ENCODE data around the gene PDLIM7. TPM values are rescaled to one million over a fixed set of nuclear protein-coding genes. Genes with fewer than 3 reads are reported as not detected.

Gene PDLIM7
- polyA plus RNA-seq, 1 donor from 2014 or later, result 21.0 TPM

DNA sequence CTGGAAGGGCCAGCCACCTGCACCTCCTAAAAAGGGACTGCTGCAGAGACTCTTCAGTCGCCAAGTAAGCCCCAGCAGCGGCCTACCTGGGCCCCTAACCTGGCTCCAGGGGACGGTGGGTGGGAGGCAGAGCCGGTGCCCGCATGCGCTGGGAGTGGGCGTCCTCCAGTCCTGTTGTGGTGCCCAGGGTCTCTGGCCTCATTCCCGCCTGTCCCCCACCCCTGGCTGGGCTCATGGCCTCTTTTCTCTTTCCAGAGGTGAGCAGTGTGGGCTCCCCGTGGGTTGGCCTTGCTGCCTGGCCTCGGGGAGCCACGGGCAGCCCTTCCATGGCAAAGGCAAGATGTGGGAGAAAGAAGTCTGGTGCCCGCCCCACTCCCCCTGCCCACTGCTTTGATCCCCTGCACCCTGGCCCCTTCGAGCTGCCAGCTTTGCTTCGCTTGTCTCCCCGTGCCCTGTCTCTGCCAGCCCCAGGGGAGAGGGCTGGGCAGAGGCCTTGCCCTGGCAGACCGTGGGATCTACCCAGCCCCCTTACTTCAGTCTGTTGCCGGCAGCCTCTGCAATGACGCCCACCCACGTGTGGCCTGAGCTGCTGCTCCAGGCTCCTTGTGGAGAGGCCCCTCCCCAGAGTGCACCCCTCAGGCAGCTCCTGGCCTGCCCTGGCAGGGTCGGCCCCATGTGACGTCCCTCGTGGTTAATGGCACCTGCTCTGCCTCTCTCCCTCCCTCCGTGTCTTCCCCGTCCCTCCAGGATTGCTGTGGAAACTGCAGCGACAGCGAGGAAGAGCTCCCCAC, 56.2 kb downstream of the PDLIM7 start:
- H3K27ac ChIP-seq (ENCODE audit: low read length), result no peak overlapping the region
- H3K79me2 ChIP-seq (replicated peaks; ENCODE audit: insufficient read depth, low read length), result peaks cover 7% of the 10 kb centered on the region
- H3K9me3 ChIP-seq (ENCODE audit: low read length), result no peaks in the 10 kb centered on the region
- H3K9me2 ChIP-seq (ENCODE audit: insufficient read depth, low read length), result no peaks in the 10 kb centered on the region
- H4K20me1 ChIP-seq (ENCODE audit: insufficient read depth), result no peaks in the 10 kb centered on the region
- no peak overlapping the region for H2AFZ ChIP-seq (ENCODE audit: low read depth, low read length)
- H3K4me3 ChIP-seq (ENCODE audit: low read length), result no peak overlapping the region
- no peaks in the 10 kb centered on the region for H3F3A ChIP-seq (ENCODE audit: insufficient read depth, low read length, poor library complexity, severe bottlenecking)
- no peaks in the 10 kb centered on the region for H3K27me3 ChIP-seq (ENCODE audit: insufficient read depth, low read depth, low read length)
- TF ChIP-seq, protein P1, sequence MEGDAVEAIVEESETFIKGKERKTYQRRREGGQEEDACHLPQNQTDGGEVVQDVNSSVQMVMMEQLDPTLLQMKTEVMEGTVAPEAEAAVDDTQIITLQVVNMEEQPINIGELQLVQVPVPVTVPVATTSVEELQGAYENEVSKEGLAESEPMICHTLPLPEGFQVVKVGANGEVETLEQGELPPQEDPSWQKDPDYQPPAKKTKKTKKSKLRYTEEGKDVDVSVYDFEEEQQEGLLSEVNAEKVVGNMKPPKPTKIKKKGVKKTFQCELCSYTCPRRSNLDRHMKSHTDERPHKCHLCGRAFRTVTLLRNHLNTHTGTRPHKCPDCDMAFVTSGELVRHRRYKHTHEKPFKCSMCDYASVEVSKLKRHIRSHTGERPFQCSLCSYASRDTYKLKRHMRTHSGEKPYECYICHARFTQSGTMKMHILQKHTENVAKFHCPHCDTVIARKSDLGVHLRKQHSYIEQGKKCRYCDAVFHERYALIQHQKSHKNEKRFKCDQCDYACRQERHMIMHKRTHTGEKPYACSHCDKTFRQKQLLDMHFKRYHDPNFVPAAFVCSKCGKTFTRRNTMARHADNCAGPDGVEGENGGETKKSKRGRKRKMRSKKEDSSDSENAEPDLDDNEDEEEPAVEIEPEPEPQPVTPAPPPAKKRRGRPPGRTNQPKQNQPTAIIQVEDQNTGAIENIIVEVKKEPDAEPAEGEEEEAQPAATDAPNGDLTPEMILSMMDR (IDR thresholded peaks at IDR 0.05; ENCODE audit: poor library complexity, severe bottlenecking), result no peak
- TF ChIP-seq EP300 (conservative IDR thresholded peaks at IDR 0.05; ENCODE audit: poor library complexity, severe bottlenecking) (no peak), EZH2 (IDR thresholded peaks at IDR 0.05; ENCODE audit: borderline replicate concordance, insufficient read depth, low read length, poor library complexity, severe bottlenecking) (no peak), MXI1 (conservative IDR thresholded peaks at IDR 0.05; ENCODE audit: poor library complexity, severe bottlenecking) (no peak), POLR2AphosphoS5 (IDR thresholded peaks at IDR 0.05) (no peak), TAF1 (IDR thresholded peaks at IDR 0.05; ENCODE audit: low read depth) (no peak), RAD21 (conservative IDR thresholded peaks at IDR 0.05) (no peak), SMC3 (conservative IDR thresholded peaks at IDR 0.05; ENCODE audit: poor library complexity) (no peak)
- TF ChIP-seq, protein P2, sequence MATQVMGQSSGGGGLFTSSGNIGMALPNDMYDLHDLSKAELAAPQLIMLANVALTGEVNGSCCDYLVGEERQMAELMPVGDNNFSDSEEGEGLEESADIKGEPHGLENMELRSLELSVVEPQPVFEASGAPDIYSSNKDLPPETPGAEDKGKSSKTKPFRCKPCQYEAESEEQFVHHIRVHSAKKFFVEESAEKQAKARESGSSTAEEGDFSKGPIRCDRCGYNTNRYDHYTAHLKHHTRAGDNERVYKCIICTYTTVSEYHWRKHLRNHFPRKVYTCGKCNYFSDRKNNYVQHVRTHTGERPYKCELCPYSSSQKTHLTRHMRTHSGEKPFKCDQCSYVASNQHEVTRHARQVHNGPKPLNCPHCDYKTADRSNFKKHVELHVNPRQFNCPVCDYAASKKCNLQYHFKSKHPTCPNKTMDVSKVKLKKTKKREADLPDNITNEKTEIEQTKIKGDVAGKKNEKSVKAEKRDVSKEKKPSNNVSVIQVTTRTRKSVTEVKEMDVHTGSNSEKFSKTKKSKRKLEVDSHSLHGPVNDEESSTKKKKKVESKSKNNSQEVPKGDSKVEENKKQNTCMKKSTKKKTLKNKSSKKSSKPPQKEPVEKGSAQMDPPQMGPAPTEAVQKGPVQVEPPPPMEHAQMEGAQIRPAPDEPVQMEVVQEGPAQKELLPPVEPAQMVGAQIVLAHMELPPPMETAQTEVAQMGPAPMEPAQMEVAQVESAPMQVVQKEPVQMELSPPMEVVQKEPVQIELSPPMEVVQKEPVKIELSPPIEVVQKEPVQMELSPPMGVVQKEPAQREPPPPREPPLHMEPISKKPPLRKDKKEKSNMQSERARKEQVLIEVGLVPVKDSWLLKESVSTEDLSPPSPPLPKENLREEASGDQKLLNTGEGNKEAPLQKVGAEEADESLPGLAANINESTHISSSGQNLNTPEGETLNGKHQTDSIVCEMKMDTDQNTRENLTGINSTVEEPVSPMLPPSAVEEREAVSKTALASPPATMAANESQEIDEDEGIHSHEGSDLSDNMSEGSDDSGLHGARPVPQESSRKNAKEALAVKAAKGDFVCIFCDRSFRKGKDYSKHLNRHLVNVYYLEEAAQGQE (IDR thresholded peaks at IDR 0.05; ENCODE audit: borderline replicate concordance), result no peak
- H3K4me2 ChIP-seq (ENCODE audit: low read length), result no peak overlapping the region
- no peak overlapping the region for H3K9ac ChIP-seq (ENCODE audit: low read length)
- H3K36me3 ChIP-seq (ENCODE audit: insufficient read depth, low read length), result no peaks in the 10 kb centered on the region

DNA sequence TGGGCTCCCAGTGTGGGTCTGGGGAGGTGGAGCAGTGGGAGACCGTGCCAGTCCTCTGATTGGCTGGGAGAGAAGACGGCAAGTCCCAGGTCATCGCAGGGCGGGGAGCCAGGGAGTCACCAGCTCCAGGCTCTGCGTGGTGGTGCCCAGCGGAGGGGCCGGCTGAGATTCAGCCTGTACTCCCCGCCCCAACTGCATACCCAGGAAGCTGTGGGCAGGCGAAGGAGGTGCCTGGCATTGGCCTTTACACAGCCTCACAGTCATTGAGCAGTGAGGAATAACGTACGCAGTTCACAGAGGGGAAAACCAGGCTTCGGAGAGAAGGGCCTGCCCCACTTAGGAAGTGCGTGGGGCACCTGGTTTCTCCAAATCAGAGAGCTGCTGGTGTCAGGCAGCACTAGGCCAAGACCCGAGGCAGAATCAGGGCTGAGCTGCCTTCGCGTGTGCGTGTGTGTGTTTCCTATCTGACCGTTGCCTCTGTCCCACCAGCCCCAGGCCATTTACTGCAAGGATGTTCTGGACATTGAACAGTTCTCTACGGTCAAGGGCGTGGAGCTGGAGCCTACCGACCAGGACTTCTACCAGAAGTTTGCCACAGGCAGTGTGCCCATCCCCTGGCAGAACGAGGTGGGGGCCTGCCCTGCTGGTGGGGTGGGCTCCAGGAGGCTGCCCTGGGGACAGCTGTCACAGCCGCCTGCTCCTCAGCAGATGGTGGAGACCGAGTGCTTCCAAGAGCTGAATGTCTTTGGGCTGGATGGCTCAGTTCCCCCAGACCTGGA, 57.0 kb downstream of the PDLIM7 start:
- no peaks in the 10 kb centered on the region for H3K9me2 ChIP-seq (ENCODE audit: insufficient read depth, low read length)
- no peak overlapping the region for H3K4me3 ChIP-seq (ENCODE audit: low read length)
- H3K27ac ChIP-seq (ENCODE audit: low read length), result no peak overlapping the region
- no peak overlapping the region for H2AFZ ChIP-seq (ENCODE audit: low read depth, low read length)
- no peaks in the 10 kb centered on the region for H3K27me3 ChIP-seq (ENCODE audit: insufficient read depth, low read depth, low read length)
- H3K9me3 ChIP-seq (ENCODE audit: low read length), result no peaks in the 10 kb centered on the region
- no peaks in the 10 kb centered on the region for H3F3A ChIP-seq (ENCODE audit: insufficient read depth, low read length, poor library complexity, severe bottlenecking)
- TF ChIP-seq, protein P2 (IDR thresholded peaks at IDR 0.05; ENCODE audit: borderline replicate concordance), result no peak
- TF ChIP-seq, protein P1 (IDR thresholded peaks at IDR 0.05; ENCODE audit: poor library complexity, severe bottlenecking), result no peak
- TF ChIP-seq RAD21 (conservative IDR thresholded peaks at IDR 0.05) (no peak), MXI1 (conservative IDR thresholded peaks at IDR 0.05; ENCODE audit: poor library complexity, severe bottlenecking) (no peak), POLR2AphosphoS5 (IDR thresholded peaks at IDR 0.05) (no peak), EZH2 (IDR thresholded peaks at IDR 0.05; ENCODE audit: borderline replicate concordance, insufficient read depth, low read length, poor library complexity, severe bottlenecking) (no peak), TAF1 (IDR thresholded peaks at IDR 0.05; ENCODE audit: low read depth) (no peak)
- no peaks in the 10 kb centered on the region for H3K36me3 ChIP-seq (ENCODE audit: insufficient read depth, low read length)
- H3K9ac ChIP-seq (ENCODE audit: low read length), result no peak overlapping the region
- H4K20me1 ChIP-seq (ENCODE audit: insufficient read depth), result no peaks in the 10 kb centered on the region
- no peak overlapping the region for H3K4me2 ChIP-seq (ENCODE audit: low read length)
- no peaks in the 10 kb centered on the region for H3K79me2 ChIP-seq (replicated peaks; ENCODE audit: insufficient read depth, low read length)

Measured in neural cell (in vitro differentiated cells).